ENCODE data around the gene SH2B3. TPM values are rescaled to one million over a fixed set of nuclear protein-coding genes. Genes with fewer than 3 reads are reported as not detected.

Gene SH2B3
- total and polyA plus RNA-seq, 9 of the 15 experiments (the other 6 are each of a cell fraction or from before 2014, with no cell fraction given), result 10.8 to 75.3 (median 37.4) TPM

DNA sequence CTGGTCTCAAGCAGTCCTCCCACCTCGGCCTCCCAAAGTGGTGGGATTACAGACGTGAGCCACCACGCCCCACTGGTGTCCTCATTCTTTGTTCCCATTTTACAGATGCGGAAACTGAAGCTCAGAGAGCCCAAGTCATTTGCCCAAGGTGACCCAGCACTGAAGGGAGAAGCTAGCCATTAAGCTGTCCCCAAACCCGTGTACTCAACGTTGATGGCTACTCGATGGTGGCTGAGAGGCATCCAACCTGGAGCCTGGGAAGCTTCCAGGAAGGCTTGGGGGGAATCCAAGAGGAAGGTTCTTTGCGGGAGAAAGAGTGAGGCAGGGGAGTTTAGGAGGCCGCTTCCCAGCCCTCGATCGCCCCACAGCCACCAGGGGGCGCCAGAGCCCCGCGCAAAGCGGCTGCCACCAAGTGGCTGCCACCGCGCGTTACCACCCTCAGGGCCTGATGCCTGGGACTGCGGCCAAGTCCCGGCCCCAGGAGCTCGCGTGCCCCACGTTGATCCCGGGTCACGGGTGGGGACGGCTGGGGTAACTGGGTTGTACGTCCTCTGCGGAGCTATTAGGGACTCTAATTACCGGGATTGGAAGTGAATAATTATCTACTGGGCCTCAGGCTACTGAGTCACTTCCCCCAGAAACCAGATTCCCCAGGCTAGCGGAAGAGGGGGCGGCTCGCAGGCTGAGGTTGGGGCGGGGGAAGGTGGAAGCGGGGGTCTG is 8.8 kb upstream of the SH2B3 start (continued):
- no peak for TF ChIP-seq CHD7 (IDR thresholded peaks at IDR 0.05; ENCODE audit: low read depth, low read length)
- TF ChIP-seq RAD21 (CRISPR knock-in tag; conservative IDR thresholded peaks at IDR 0.05 in 1 of 2, IDR thresholded peaks at IDR 0.05 in 1 of 2), result peak; percentile 97 to 98
- TF ChIP-seq DEAF1 (CRISPR knock-in tag; IDR thresholded peaks at IDR 0.05), result peak; percentile 94
- TF ChIP-seq CBFB (CRISPR knock-in tag; IDR thresholded peaks at IDR 0.05), result no peak
- peak; percentile 50; the same call in 1 of the 2 replicates for TF ChIP-seq SMARCA4 (IDR thresholded peaks at IDR 0.05)
- TF ChIP-seq, protein P1, sequence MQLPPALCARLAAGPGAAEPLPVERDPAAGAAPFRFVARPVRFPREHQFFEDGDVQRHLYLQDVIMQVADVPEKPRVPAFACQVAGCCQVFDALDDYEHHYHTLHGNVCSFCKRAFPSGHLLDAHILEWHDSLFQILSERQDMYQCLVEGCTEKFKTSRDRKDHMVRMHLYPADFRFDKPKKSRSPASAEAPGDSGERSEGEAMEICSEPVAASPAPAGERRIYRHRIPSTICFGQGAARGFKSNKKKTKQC (CRISPR knock-in tag; IDR thresholded peaks at IDR 0.05), result no peak
- TF ChIP-seq MEF2D (tag; conservative IDR thresholded peaks at IDR 0.05; ENCODE audit: low read depth), result 0 out of 2 replicates have a peak, but pooled peaks have one; percentile 38
- no peak for TF ChIP-seq MED1 (CRISPR knock-in tag; IDR thresholded peaks at IDR 0.05; ENCODE audit: borderline replicate concordance)
- no peak for TF ChIP-seq POLR2B (IDR thresholded peaks at IDR 0.05; ENCODE audit: low read depth, partially characterized antibody)
- peak; percentile 98 for TF ChIP-seq HDAC2 (IDR thresholded peaks at IDR 0.05)
- peak; percentile 72 for TF ChIP-seq CCNT2 (IDR thresholded peaks at IDR 0.05; ENCODE audit: borderline replicate concordance, extremely low read depth, insufficient read length, low read depth, low read length)
- TF ChIP-seq, protein P2, sequence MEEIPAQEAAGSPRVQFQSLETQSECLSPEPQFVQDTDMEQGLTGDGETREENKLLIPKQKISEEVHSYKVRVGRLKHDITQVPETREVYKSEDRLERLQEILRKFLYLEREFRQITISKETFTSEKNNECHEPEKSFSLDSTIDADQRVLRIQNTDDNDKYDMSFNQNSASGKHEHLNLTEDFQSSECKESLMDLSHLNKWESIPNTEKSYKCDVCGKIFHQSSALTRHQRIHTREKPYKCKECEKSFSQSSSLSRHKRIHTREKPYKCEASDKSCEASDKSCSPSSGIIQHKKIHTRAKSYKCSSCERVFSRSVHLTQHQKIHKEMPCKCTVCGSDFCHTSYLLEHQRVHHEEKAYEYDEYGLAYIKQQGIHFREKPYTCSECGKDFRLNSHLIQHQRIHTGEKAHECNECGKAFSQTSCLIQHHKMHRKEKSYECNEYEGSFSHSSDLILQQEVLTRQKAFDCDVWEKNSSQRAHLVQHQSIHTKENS (CRISPR knock-in tag; IDR thresholded peaks at IDR 0.05), result no peak
